GM18517 (cell line): ENCODE measurements around the gene BRICD5.

Experiments used
- ATAC-seq: cut with Tn5 transposase; IDR thresholded peaks from one replicate; pipeline ENCODE4 v1.9.1; 2021; ENCODE audit warnings: mild to moderate bottlenecking, moderate library complexity; ENCODE audit not compliant: unreplicated experiment

The BRICD5 gene

GRCh38 chr16:2237493-2238149, 27.0 kb upstream of the BRICD5 start:
- ATAC-seq, result no peak

GRCh38 chr16:2237102-2237482, 26.4 kb upstream of the BRICD5 start:
- no peak for ATAC-seq

GRCh38 chr16:2236337-2237101, 25.9 kb upstream of the BRICD5 start, which contains the start of gene DNASE1L2:
Gene DNASE1L2 (plus strand): TSS chr16:2236444. CDS start chr16:2236817, 373 bp downstream.
- no peak for ATAC-seq

- ATAC-seq, result no peak
These were observed 25.2 kb upstream of the BRICD5 start for GRCh38 chr16:2235695-2236336.

- ATAC-seq, result no peak
These were observed 24.6 kb upstream of the BRICD5 start for GRCh38 chr16:2235234-2235651.

- no peak for ATAC-seq
These were observed 24.1 kb upstream of the BRICD5 start for GRCh38 chr16:2234813-2235170.

- ATAC-seq, result no peak
These were observed 23.5 kb upstream of the BRICD5 start for GRCh38 chr16:2233872-2234812.

GRCh38 chr16:2233046-2233775, 22.5 kb upstream of the BRICD5 start:
- ATAC-seq, result no peak

- ATAC-seq, result no peak
These were observed 21.7 kb upstream of the BRICD5 start for GRCh38 chr16:2232094-2232990.

GRCh38 chr16:2231016-2231931, 20.6 kb upstream of the BRICD5 start:
- no peak for ATAC-seq

- no peak for ATAC-seq
These were observed 19.7 kb upstream of the BRICD5 start for GRCh38 chr16:2230376-2230775.

- no peak for ATAC-seq
These were observed 19.1 kb upstream of the BRICD5 start for GRCh38 chr16:2229632-2230250.

- ATAC-seq, result no peak
These were observed 18.4 kb upstream of the BRICD5 start for GRCh38 chr16:2229091-2229490.

GRCh38 chr16:2228161-2228824, 17.6 kb upstream of the BRICD5 start:
- no peak for ATAC-seq

- ATAC-seq, result no peak
These were observed 16.3 kb upstream of the BRICD5 start for GRCh38 chr16:2226918-2227317.

GRCh38 chr16:2226245-2226793, 15.7 kb upstream of the BRICD5 start:
- no peak for ATAC-seq

GRCh38 chr16:2223942-2224486, 13.4 kb upstream of the BRICD5 start:
- ATAC-seq, result no peak
